Activated CD4-positive, alpha-beta T cell treated with anti-CD3 and anti-CD28 coated beads, Interleukin-2, amount 50 U/mL, for 24 hours (primary cell): Measurements from ENCODE around the gene RNU5B-1.

Experiments
- DNase-seq, 2 donors: peaks; one replicate each; pipeline ENCODE4 v3.0.0-alpha.2; 2020; ENCODE audit warnings: low read depth in 1 of 2, low spot score in 1 of 2

RNU5B-1 gene

DNA sequence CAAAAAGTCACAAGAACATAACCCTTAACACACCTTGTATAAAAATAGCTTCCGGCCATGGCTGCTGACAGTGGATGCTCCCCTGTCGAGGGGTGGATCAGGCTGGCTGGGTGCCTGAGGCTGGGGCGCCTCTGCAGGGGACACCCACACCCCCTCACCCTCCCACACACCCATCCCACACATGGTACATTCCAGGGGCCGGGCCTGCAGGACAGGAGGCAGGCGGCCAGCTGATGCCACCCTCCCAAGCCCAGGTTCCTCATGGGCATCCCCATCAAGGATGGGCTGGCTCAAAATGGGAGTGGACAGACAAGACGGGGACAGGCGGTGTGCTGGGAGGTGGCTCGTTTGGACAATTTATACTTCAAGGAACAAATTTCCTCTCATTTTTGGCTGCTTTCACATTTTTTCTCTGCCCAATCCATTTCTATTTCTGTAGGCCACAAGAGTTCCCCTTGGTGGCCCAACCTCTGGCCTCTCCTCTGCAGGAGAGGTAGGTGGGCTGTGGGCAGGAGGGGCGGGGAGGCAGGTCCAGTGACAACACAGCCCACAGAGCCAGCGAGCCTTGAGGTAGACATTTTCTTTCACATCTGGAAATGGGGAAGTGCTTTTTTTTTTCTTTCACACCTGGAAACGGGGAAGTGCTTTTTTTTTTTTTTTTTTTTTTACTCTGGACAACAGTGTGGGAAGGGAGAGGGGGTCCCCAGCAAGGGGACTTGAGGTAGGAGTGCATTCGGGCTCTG, 23.3 kb downstream of the RNU5B-1 start:
- no peak for DNase-seq

DNA sequence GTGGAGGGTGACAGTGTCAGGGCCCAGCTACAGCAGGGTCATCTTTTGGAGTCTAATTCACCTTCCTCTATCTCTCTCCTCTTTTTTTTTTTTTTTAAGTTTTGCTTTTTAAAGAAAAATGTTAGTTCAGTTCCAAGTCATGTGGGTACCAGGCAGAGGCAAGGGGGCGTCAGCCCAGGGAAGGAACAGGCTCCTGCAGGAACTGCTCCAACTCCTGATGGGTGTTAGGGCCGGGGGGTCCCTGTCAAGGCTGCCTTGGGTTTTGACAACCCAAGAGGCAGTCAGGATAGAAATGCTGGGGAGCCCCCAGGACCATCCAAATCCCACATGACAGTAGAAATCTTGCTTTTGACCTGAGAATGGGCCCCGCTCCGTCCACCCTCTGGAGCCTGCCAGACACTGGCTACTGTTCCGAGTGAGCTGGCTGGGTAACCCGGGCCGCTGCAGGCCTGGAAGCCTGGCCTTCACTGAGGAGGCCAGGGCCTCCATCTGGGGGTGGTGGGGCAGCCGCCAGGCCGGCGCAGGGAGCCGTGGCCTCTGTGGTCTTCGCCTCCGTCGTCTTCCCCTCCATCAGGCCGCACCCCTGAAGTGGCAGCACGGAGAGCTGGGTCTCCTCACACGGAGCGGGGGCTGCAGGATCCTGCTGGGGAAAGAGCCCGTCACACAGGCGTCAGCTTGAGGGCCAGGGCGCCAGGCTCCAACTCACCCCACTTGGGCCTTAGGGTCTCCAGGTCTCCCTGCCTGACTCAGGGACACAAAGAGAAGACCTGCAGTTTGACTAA, 24.2 kb downstream of the RNU5B-1 start:
- DNase-seq = no peak

DNA sequence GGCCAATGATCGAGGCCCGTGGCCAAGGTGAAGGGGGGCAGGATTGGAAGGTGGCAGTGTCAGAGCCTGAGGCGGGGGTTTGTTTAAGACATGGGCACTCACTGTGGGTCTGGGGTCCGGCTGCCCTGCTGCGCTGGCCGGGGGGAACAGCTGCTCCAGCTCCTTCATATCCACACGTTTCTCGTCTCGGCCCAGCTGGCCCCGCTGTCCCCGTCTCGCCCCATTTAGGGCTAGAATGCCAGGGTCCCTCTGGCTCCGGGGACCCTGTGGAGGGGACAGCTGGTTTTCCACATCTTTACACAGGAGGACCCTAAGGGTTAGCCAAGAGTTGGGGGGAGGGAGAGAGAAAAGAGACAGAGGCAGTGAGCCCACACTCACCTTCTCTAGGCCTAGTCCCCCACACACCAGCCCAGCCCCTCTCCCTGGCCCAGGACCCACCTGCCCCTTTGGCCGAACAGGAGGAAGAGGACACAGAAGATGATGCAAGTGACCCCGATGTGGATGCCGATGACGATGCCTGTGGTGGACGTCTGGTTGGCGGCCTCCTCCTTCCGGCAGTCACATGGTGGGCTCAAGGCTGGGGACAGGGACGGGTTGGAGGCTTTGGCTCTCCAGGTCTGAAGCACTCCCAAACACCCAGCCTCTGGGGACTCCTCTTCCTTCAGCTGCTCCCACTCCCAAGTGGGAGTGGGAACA, 25.0 kb downstream of the RNU5B-1 start:
- no peak for DNase-seq

DNA sequence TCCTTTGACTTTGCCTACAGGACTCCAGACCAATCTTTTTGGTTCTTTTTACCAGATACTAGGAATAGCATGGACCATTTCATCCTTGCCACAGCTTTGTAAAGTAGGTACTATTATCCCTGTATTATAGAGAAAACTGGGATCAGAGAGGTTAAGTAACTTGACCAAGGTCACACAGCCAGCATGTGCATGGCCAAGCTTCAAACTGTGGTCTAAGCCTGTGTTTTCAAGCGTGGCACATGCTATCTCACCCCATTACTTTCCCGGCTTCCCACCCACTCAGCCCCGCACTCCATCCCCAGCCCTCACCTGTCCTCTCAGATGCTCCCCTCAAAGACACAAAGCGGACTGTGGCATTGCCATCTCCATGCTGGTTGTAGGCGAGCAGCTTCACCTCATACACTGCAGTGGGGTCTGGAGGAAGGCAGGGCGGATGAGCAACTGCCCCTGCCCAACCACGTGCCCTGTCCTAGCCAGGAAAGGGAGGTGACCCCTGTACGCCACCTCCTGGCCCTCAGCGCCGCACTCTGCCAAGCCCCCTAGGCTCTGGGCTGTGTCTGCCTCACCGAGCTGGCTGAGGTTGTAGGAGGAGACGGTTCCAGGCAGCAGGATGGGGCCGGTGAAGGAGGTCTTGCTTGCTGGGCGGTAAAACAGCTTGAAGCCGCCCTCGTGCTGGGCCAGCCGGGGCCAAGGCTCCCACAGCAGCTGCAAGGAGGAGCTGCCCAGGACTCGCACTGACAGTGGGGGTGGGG, 25.7 kb downstream of the RNU5B-1 start:
- DNase-seq = no peak

DNA sequence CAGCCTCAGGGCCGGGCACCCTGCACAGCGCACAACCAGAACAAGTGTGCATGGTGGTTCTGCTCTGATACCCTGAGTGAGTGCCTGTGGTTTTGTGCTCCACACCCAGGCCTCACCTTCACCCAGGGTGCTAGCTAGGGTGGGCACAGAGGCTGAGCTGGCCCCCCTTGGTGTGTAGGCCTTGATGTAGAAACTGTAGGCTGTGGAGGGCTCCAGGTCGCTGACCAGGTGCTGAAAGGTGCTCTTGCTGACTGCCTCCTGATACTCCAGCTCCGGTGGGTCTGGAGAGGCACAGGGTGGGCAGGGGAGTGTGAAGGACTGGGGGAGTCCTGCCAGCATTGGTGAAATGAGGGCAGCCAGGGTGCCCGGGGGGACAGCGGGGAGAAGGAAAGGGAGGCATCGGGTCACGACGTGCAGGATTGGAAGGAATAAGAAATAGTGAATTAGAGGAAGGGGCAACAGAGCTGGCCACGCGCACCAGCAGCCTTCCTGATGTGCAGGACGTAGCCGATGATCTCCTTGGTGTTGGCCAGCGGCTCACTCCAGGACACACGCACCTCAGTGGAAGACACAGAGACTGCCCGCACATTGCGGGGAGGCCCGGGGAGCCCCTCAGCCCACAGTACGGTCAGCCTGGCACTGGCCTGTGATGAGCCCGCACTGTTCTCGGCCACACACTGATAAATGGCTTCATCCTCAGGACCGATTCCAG, 26.6 kb downstream of the RNU5B-1 start:
- DNase-seq = no peak

DNA sequence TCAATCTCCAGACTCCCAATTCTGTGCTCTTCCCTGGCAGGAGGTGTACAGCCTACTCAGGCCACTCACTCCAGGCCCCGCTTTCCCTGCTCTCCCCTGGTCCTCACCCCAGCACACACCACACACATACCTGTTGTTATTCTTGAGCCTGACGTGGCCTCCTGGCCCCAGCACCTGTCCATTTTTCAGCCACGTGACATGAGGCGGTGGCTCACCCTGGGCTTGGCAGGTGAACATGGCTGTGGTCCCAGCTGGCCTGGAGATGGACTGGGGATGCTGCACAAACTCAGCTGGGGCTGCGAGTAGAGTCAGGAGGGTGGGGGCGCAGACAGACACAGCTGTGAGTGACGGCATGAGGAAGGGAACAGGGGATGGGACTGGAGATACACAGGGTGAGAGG, 27.3 kb downstream of the RNU5B-1 start:
- DNase-seq = no peak

DNA sequence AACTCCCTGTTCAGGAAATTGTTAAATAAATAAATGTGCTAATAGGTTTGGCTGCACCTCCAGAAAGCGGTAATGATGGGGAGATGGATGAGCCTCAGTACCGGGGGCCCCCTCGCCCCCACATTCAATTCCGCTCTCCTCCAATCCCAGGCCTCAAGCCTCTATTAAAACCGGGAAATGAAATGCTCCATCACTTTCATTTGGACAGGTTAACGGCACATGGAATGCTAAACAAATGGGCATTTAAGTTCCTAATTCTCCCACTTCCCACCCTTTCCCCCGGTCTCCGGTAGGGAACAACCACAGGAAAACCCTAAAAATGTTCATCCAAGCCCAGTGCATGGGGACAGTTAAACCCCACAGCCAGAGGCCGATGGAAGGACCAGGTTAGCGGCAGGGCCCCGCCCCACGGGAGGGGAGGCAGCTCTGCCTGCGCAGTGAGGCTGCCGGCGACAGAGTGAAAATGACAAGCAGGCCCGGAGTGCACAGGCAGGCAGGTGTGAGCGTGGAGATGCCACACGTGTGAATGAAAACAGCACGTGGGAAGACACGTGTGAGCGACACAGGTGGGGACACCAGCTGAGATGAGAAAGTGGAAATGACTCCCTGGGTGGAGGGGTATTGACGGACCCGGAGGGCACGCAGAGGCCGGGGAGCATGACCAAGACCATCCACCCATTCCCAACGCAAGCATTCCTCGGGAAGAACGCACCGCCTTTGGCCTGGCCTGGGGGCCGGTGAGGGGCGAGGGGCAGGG, 28.1 kb downstream of the RNU5B-1 start:
- no peak for DNase-seq

GRCh38 chr15:65333148-65333820, 28.8 kb downstream of the RNU5B-1 start:
- DNase-seq = no peak

- no peak for DNase-seq
Observed at GRCh38 chr15:65333856-65334255, 29.4 kb downstream of the RNU5B-1 start.

DNA sequence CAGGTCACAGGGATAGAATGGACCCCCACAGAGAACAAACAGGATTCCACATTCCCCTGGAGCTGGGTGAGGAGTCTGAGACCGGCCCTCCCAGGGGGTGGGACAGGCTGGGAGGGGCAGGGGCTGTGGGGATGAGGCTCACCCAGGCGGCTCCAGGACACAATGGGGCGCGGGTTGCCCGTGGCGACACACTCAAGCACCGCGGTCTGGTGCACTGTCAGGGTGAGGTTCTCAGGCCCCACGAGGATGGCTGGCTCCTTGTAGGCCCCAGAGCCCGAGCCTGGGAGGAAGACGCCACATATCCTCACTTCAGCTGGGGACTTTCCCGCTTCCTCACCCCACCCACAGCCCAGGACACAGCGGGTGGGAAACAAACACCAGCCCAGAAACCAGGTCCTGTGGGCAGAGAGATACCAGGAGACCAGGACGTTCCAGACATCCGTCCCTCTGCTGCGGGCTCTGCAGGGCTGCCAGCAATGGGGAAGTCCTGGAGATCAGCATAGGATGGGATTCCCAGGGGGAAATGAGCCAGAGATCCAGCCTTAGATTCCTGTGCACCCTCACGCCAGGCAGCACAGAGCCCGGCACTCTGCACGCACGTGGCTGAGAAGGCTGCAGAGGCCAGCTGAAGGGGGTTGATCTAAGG, 30.2 kb downstream of the RNU5B-1 start:
- DNase-seq = no peak

- no peak for DNase-seq
Observed at GRCh38 chr15:65335278-65336055, 31.0 kb downstream of the RNU5B-1 start.

DNA sequence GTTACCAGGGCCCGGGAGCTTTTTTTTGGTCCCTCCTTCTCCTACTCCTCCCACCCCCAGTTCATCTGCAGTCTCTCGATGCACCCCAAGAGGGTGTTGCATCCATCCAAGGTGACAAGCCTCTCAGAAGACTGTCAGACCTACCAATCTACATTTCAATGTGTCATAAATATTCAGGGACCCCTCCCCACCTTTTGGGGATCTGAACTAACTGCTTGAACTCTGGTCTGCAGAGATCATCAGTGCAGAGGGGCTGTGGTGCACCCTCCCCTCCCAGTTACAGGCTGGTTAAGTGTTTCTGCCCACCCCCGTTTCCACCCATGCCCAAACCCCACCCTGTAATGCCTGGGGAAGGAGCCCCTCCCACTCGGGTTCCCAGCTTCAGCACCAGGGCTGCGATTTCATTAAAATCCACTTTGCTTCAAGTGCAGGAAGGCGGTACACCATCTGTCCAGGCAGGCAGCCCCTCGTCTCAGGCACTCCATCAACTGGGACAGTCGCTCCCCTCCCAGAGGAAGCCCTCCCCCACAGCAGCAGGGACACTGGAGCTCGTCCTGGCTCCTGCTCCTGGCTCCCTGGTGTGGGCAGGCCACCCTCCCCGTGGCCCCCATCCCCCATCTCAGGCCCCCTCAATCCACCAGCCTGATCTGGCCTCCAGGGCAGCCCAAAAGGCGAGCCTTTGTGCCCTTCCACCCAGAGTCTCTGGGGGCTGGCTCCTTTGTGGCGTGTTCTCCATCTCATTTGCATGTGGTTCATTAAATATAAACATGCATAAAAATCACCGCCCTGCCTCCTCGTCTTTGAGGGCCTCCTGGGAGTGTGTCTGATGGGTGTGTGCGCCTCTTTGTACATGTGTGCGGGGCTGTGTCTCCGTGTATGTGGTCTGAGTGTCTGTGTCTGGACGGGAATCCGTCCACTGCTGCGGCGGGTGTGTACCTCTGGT, 32.3 kb downstream of the RNU5B-1 start:
- DNase-seq = no peak

DNA sequence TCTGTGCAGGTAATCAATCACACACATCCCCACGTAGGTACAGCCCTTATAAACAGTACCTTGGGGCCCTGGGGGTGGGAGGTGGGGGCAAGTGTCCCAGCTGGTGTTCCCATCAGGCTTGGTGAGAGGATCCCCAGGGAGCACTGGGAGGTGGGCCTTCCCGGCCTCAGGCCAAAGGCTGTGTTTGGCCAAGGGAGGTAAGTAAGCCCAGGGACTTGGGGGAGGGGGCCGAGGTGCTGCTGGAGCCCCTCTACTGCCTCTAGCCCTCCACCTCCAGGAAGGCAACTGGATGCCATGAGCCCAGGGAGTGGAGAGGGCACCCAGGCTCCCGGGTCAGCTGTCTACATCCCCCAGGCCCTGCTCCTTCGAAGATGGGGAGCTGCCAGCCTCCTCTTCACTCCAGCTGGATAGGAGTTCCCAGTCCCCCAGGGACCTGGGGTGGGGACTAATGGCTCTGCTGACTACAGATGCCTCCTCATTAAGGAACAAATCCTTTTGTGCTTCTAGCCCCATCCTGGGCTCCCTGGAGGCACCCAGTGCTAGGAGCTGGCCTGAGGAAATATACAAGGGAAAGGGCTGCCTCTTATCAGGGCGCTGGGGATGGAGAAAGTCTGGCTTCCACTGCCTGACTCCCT, 33.1 kb downstream of the RNU5B-1 start:
- DNase-seq = no peak

- no peak for DNase-seq
Observed at GRCh38 chr15:65338366-65338765, 33.9 kb downstream of the RNU5B-1 start.

DNA sequence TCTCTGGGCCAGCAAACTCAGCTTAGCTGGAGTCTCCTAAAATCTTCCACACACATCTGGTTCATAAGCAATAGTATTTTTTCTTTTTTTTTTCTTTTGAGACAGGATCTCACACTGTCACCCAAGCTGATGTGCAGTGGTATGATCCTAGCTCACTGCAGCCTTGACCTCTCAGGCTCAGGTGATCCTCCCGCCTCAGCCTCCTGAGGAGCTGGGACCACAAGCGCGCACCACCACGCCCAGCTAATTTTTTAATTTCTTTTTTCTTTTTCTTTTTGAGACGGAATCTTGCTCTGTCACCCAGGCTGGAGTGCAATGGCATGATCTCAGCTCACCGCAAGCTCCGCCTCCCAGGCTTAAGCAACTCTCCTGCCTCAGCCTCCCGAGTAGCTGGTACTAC, 34.3 kb downstream of the RNU5B-1 start:
- no peak for DNase-seq

DNA sequence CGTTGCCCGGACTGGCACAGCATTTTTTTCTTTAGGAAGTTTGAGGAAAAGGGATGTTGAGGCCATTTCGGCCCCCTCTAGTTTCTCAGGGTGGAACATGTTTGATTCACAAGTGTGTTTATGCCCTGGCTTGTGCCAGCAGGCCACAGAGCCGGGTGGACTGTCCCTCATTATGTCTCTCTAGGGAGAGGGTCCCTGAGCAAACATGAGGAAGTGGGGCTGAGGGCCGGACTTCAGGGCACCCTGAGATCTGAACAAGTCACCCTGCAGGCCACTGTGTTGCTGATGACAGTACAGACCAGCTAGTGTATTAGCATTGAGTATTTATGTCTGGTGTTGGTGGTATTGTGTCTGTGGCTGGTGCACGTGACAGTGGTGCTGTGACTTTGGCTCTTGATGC, 34.9 kb downstream of the RNU5B-1 start:
- DNase-seq = no peak

- no peak for DNase-seq
Observed at GRCh38 chr15:65339920-65340319, 35.4 kb downstream of the RNU5B-1 start.
